Measurements from ENCODE around the gene DOCK1. TPM values are rescaled to one million over a fixed set of nuclear protein-coding genes. Genes with fewer than 3 reads are reported as not detected.

DOCK1 gene
- total RNA-seq, 1 donor, result 99.7 TPM

- H3K4me3 ChIP-seq (ENCODE audit: low read depth, low read length), result peak overlapping the region; percentile 35
- peak; percentile 98 for DNase-seq (ENCODE audit: low read depth)
- TF ChIP-seq CTCF (IDR thresholded peaks at IDR 0.05; ENCODE audit: insufficient read depth, low read depth, low read length), result no peak
Measured at GRCh38 chr10:126972635-126973414, 67.6 kb downstream of the DOCK1 start.

- no peak for TF ChIP-seq CTCF (IDR thresholded peaks at IDR 0.05; ENCODE audit: insufficient read depth, low read depth, low read length)
- no peak overlapping the region for H3K4me3 ChIP-seq (ENCODE audit: low read depth, low read length)
- DNase-seq (ENCODE audit: low read depth), result no peak
Measured at GRCh38 chr10:126975221-126975620, 70.0 kb downstream of the DOCK1 start.

GRCh38 chr10:126977216-126977615 lies 72.0 kb downstream of the DOCK1 start:
- TF ChIP-seq CTCF (IDR thresholded peaks at IDR 0.05; ENCODE audit: insufficient read depth, low read depth, low read length), result no peak
- no peak overlapping the region for H3K4me3 ChIP-seq (ENCODE audit: low read depth, low read length)
- no peak for DNase-seq (ENCODE audit: low read depth)

DNA sequence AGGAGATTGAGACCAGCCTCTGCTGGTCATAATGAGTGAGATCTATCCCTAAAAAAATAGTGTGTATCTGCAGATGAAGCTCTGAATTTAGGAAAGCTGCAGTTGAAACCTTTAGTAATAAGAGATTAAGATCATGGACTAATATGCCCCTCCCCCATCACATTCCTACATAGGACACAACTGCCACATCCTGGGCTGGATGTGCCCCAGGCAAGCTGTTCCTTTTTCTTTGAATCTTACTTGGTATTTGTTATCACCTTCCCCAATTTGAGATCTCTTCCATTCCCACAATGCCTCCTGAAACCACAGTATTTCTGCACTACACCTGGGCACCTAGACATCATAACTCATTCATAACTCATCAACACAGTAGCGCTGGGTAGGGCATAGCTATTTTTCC lies 74.1 kb downstream of the DOCK1 start:
- H3K4me3 ChIP-seq (ENCODE audit: low read depth, low read length), result no peak overlapping the region
- no peak for TF ChIP-seq CTCF (IDR thresholded peaks at IDR 0.05; ENCODE audit: insufficient read depth, low read depth, low read length)
- DNase-seq (ENCODE audit: low read depth), result no peak

DNA sequence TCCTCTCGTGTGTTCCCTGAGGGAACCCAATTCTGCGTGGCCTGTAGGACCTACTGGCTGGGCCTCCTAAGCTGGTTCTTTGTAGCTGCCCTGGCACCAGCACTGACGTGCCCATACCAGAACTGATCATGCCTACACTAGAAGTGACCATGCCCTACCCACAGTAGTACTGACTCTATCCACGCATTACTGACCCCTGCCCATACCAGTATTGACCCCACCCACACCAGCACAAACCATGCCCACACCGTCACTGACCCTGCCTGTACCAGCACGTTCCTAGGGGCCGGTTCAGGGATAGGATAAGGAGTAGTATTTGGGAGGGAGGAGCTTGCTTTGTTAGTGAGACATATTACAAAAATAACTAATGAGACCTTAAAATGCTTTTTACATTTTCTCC lies 88.0 kb downstream of the DOCK1 start:
- TF ChIP-seq CTCF (IDR thresholded peaks at IDR 0.05; ENCODE audit: insufficient read depth, low read depth, low read length), result no peak
- no peak for DNase-seq (ENCODE audit: low read depth)
- no peak overlapping the region for H3K4me3 ChIP-seq (ENCODE audit: low read depth, low read length)

GRCh38 chr10:126997801-126998590 lies 92.8 kb downstream of the DOCK1 start:
- TF ChIP-seq CTCF (IDR thresholded peaks at IDR 0.05; ENCODE audit: insufficient read depth, low read depth, low read length), result no peak
- no peak overlapping the region for H3K4me3 ChIP-seq (ENCODE audit: low read depth, low read length)
- DNase-seq (ENCODE audit: low read depth), result no peak

All from fibroblast of villous mesenchyme (primary cell).